Activated naive CD4-positive, alpha-beta T cell treated with Interleukin-2 at 50 U/mL for 16 hours (primary cell): ENCODE results near the gene DOCK11.
A peak's percentile ranks its signal among the peaks of the same experiment; 100 is the strongest.
"Not testable (repeated sequence)": the region's sequence is repeated elsewhere in the genome, so short reads cannot be mapped to it uniquely, and the experiment has no call there.

ENCODE experiments used
- DNase-seq: peaks from one replicate; pipeline ENCODE4 v3.0.0-alpha.2; 2020

DOCK11 gene

DNA sequence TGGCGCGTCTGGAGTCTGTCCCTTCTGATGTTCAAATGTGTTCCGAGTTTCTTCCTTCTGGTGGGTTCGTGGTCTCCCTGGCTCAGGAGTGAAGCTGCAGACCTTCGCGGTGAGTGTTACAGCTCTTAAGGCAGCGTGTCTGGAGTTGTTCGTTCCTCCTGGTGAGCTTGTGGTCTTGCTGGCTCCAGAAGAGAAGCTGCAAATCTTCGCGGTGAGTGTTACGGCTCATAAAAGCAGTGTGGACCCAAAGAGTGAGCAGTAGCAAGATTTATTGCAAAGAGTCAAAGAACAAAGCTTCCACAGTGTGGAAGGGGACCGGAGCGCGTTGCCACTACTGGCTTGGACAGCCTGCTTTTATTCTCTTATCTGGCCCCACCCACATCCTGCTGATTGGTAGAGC, 220.3 kb downstream of the DOCK11 start:
- DNase-seq: not testable (repeated sequence)

DNA sequence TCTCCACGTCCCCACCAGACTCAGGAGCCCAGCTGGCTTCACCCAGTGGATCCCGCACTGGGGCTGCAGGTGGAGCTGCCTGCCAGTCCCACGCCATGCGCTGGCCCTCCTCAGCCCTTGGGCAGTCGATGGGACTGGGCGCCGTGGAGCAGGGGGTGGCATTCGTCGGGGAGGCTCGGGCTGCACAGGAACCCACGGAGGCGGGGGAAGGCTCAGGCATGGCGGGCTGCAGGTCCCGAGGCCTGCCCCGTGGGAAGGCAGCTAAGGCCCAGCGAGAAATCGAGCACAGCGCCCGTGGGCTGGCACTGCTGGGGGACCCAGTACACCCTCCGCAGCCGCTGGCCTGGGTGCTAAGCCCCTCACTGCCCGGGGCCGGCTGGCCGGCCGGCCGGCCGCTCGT, 221.2 kb downstream of the DOCK11 start:
- DNase-seq: not testable (repeated sequence)

DNA sequence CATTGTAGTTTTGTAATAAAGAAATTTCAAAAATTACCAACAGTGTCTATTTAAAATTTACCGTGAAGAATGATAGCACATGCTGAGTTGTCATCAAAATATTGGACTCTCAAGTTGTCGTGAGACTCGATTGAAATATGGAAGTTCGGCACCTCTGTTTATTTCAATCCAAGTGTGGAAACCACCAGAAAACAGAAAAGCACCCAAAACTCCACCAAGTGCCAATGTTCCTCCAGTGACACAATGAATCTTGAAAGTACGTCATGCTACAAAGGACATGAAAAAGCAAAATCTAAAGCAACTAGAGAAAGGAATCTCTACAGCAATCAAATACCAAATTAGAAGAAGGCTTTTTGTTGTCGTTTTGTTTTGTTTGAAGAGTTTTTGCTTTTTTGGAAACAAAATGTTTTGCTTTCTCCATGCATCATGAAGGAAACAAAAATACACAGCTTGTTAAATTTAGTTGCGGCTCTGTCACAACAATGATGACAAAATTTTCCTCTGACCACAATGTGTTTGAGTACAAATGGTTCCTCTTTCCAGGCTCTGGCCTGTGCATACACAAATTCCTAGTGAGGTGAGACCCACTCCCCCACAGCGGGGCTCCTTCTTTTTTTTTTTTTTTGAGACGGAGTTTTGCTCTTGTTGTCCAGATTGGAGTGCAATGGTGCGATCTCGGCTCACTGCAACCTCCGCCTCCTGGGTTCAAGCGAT, 222.2 kb downstream of the DOCK11 start:
- no peak for DNase-seq

DNA sequence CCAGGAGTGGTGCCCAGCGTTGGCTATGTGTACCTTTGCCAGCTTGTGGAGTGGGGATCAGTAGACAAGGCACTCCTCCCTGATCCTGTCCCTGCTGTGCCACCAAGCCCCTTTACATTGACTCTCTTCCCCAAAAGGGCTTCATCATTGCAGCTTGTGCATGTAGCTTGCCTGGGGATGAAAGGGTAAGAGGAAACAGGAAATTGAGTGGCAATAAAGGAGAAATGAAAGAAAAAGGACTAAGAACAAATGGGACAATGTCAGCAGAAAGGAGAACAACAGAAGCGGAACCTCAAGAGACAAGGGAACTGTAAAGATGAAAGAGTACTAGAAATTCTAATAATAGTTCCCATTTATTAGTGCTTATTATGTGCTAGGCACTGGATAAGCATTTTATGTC, 223.1 kb downstream of the DOCK11 start:
- DNase-seq: no peak

DNA sequence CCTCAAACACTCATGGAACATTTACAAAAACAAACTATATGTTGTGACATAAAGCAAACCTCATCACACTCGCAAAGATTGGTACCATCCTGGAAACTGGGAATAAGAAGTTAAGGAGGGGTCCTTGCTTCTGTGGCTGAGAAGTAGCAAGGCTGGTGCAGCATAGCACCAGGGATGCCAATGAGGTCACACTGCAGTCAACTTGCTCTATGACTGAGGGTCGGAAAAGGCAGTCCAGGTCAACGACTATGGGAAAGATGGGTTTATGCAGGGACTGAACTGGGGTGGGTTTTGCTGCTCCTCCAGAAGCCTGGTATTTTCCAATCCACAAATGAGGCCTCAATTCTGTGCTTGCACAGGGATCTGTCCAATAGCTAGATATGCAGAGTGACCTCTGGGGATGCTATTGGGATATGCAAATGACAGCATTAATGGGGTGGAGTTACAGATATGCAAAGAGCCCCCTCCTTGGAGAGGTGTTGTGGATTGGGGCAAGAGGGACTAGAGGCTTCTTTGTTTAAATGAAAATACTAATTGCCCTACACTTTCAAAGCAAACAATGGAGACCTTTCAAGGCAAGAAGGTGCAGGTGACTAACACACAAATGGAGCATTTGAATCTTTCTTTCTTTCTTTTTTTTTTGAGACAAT, 224.6 kb downstream of the DOCK11 start:
- no peak for DNase-seq

DNA sequence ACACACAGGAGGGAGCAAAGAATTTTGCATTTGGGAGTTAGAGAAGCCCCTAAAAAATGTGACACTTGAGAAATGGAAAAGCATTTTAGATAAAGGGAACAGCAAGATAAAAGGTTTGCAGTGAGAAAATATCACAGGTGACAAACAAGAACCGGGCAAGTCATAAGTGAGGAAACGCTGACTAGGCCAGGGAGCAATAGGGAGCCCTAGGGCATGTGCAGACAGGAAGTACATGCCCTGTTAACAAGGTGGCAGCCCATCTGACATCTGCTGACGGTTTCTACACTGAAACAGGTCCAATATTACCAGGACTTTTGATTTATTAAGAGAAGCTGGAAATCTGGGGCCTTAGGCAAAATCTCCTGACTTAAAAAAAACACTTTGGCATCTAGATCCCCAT, 227.8 kb downstream of the DOCK11 start:
- DNase-seq: no peak

DNA sequence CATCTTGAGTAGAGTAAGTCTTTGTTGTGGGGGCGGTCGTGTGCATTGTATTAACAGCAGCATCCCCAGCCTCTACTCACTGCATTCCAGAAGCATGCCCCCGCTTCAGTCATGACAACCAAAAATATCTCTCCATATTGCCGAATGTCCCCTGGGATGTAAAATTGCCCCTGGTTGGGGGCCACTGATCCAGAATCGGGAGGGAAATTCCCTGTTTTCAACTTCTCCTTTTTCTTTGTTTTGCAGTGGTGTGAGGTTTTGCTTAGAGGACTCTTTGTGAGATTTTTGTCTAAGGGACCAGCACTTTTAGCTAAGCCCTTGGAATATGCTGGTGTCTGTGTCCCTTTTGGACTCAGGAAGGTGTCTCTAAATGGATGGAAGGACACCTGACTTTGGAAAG, 228.8 kb downstream of the DOCK11 start:
- DNase-seq: no peak

DNA sequence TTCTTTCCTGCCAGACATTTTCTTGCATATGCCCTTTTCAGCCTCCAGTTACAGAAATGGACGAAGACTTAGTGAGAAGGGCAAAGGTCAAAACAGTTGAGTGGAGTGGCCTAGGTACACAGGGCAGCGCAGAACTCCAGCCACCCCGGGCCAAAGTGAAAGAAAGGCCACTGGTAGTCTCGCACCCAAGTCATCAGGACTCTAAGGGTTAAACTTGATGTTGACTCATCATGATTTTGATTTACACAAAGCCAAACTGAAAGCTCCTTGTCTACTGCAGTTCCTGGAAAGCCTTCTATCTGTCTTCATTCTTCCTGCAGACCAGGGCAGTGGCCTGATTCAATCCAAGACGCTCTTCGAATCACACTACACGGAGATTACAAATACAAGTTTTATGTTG, 229.2 kb downstream of the DOCK11 start:
- no peak for DNase-seq

DNA sequence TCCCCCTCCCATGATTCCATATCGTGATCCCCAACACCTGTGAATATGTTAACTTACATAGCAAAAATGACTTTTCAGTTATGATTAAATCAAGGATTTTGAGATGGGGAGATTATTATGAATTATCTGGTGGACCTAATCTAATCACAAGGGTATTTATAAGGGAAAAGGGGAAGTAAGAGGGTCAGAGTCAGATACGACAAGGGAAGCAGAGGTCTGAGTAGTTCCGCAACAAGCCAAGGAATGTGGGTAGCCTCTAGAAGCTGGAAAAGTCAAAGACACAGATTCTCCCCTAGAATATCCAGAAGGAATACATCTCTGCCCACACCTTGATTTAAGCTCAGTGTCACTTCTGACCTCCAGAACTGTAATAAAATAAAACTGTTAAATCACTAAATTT, 230.8 kb downstream of the DOCK11 start:
- no peak for DNase-seq

DNA sequence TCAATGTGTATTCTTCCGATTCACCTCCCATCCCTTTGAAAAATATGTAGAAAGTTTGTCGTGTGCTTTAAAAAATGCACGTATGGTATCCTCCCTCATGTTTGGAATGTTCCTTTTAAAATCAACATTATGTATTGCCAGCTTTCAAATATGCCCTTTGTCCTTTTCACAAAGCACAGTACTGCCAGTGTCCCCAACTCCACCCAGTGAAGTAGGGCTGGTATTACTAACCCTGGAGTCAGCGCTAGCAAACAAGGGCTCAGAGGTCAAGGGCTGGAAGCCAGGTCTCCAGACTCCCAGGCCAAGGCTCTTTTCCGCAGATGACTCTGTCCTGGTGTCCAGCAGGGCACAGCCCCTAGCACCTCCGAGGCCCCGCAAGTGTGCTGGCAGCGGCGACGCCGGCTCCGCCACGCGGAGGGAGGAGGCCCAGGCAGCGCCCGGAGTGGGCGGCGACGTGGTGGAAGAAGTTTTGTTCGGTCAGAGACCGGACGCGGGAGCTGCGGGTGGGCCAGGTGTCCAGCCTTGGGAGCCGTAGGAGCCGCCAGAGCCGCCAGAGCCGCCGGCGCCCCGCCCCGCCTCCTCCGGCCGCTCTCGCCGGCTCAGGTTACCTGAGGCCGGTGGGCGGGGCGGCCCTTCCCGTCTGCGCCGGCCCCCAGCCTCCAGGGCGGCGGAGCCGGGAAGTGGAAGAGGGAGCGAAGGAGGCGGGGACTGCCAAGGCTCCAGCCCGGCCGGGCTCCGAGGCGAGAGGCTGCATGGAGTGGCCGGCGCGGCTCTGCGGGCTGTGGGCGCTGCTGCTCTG, 231.5 kb downstream of the DOCK11 start, which contains the start of gene IL13RA1:
TSS of gene IL13RA1 (plus strand) at position 720 of the 799 bp plus-strand sequence. CDS start at position 753, 33 bp downstream.
- DNase-seq: peak; percentile 12

DNA sequence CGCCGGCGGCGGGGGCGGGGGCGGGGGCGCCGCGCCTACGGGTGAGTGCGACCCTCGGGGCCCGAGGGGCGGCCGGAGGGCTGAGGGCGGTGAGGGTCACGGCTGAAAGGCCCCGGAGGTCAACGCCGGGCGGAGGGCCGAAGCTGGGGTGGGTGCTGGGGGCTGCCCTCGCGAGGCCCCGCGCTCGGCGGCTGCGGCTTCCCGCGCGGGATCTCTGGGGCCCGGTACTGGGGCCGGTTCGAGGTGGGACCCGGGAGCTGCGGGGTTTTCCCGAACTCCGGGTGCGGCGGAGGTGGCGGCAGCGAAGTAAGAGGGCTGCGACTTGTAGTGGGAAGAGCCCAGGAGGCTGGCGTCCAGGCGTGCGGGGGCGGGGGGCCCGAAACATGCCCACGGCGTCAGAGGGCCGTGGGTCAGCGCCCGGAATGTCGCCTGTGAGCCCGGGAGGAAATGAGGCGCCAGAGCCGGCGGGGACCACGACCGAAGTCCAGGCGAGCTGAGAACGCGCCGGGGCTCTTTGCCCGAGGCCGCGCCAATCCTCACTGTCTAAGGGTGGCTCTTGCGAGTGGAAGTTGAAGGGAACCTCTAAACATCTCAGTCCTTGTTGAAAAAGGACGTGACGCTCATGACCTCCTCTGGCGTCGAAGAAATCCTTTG, 232.2 kb downstream of the DOCK11 start:
- no peak for DNase-seq

DNA sequence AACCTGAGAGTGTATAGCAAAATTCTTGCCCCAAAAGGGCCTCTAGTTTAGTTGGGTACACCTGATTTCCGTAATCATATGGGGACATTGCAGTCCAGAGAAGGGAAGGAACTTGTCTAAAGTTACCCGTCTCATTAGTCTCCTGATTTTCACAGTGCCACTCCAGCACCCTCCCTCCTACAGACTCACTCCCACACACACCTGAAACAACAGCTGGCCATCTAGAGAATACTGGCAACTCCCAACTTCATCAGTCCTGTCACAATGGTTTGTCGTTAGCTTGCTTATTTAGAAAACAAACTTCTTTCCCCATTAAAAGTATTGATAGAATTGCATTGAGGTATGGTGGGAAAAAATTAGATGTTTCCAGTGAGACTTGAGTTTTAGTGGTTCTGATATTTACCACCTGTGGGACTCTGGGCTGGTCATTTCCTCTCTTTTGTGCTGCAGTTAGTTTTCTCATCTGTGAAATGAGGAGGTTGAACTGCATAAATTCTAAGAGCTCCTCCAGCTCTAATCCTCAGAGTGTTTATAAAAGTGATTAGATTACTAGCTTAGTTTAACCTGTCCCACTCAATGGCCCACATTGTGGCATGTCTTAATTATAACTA, 233.5 kb downstream of the DOCK11 start:
- no peak for DNase-seq

DNA sequence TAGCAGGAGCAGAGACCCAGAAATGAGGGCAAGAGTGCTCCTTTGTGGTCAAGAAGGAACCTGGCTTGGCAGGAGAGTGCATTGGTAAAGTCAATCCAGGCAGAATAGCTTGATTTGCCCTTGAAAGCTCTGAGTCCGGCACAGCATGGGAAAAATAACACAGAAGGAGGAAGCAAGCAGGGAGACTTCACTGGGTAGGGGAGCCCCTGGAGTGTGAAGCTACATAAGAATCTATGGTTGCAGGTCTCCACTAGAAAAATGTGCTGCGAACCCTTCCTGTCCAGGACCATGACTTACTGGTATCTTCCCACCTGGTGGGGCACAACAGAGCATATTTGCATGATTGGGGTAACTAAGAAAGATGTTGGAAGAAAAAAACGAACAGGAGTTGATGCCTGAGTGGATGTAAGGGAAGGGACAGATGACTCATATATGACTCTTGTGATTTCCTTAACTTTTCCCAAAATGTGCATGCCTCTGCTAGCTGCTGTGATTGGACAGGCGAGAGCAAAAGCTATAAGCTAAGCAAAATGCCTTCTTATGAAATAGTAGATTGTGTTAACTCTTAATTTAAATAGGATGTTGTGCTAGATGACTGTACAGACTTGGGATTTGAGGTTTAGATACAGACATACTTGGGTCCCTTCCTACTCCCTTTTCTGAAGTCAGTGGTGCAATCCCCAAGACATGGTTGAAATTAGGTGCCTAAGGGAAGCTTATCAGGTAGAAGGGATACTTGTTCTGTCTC, 235.1 kb downstream of the DOCK11 start:
- DNase-seq: no peak

DNA sequence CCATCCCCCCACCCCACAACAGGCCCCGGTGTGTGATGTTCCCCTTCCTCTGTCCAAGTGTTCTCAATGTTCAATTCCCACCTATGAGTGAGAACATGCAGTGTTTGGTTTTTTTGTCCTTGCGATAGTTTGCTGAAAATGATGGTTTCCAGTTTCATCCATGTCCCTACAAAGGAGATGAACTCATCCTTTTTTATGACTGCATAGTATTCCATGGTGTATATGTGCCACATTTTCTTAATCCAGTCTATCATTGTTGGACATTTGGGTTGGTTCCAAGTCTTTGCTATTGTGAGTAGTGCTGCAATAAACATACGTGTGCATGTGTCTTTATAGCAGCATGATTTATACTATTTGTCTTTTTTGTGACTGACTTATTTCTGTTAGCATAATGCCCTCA, 236.9 kb downstream of the DOCK11 start:
- not testable (repeated sequence) for DNase-seq

DNA sequence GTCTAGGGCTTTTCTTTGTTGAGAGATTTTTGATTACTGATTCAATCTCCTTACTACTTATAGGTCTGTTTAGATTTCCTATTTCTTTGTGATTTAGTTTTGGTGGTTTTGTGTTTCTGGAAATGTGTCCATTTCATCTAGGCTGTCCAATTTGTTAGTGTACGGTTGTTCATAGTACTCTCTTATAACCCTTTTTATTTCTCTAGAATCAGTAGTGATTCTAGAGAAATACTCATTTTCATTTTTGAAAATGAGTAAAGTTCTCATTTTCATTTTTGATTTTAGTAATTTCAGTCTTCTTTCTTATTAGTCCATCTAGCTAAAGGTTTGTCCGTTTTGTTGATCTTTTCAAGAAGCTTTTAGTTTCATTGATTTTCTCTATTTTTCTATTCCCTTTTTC, 239.3 kb downstream of the DOCK11 start:
- DNase-seq: no peak
